Measurements from ENCODE around the gene INPP5B.

- TF ChIP-seq, protein P1, sequence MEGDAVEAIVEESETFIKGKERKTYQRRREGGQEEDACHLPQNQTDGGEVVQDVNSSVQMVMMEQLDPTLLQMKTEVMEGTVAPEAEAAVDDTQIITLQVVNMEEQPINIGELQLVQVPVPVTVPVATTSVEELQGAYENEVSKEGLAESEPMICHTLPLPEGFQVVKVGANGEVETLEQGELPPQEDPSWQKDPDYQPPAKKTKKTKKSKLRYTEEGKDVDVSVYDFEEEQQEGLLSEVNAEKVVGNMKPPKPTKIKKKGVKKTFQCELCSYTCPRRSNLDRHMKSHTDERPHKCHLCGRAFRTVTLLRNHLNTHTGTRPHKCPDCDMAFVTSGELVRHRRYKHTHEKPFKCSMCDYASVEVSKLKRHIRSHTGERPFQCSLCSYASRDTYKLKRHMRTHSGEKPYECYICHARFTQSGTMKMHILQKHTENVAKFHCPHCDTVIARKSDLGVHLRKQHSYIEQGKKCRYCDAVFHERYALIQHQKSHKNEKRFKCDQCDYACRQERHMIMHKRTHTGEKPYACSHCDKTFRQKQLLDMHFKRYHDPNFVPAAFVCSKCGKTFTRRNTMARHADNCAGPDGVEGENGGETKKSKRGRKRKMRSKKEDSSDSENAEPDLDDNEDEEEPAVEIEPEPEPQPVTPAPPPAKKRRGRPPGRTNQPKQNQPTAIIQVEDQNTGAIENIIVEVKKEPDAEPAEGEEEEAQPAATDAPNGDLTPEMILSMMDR (conservative IDR thresholded peaks at IDR 0.05; ENCODE audit: low read depth in 2 of 2): no peak
- TF ChIP-seq JUNB (IDR thresholded peaks at IDR 0.05; ENCODE audit: unreplicated experiment): no peak
- no peak for TF ChIP-seq EZH2phosphoT487 (IDR thresholded peaks at IDR 0.05; ENCODE audit: unreplicated experiment)
- no peak for TF ChIP-seq STAT1 (IDR thresholded peaks at IDR 0.05; ENCODE audit: unreplicated experiment)
- no peak for TF ChIP-seq CREB1 (CRISPR knock-in tag; IDR thresholded peaks at IDR 0.05; ENCODE audit: low read depth)
- TF ChIP-seq POLR2AphosphoS5 (IDR thresholded peaks at IDR 0.05; ENCODE audit: low read depth): no peak
- no peak for TF ChIP-seq EZH2 (IDR thresholded peaks at IDR 0.05; ENCODE audit: low read depth, unreplicated experiment)
- TF ChIP-seq ZNF114 (CRISPR knock-in tag; IDR thresholded peaks at IDR 0.05): no peak
- TF ChIP-seq, protein P2, sequence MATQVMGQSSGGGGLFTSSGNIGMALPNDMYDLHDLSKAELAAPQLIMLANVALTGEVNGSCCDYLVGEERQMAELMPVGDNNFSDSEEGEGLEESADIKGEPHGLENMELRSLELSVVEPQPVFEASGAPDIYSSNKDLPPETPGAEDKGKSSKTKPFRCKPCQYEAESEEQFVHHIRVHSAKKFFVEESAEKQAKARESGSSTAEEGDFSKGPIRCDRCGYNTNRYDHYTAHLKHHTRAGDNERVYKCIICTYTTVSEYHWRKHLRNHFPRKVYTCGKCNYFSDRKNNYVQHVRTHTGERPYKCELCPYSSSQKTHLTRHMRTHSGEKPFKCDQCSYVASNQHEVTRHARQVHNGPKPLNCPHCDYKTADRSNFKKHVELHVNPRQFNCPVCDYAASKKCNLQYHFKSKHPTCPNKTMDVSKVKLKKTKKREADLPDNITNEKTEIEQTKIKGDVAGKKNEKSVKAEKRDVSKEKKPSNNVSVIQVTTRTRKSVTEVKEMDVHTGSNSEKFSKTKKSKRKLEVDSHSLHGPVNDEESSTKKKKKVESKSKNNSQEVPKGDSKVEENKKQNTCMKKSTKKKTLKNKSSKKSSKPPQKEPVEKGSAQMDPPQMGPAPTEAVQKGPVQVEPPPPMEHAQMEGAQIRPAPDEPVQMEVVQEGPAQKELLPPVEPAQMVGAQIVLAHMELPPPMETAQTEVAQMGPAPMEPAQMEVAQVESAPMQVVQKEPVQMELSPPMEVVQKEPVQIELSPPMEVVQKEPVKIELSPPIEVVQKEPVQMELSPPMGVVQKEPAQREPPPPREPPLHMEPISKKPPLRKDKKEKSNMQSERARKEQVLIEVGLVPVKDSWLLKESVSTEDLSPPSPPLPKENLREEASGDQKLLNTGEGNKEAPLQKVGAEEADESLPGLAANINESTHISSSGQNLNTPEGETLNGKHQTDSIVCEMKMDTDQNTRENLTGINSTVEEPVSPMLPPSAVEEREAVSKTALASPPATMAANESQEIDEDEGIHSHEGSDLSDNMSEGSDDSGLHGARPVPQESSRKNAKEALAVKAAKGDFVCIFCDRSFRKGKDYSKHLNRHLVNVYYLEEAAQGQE (IDR thresholded peaks at IDR 0.05; ENCODE audit: unreplicated experiment): no peak
Observed at GRCh38 chr1:37868466-37868865, 78.4 kb downstream of the INPP5B start.
